Subcutaneous abdominal adipose tissue (tissue), 5 donors: ENCODE results near the gene CWC25.
A peak's percentile ranks its signal among the peaks of the same experiment; 100 is the strongest.
"Not testable (repeated sequence)": the region's sequence is repeated elsewhere in the genome, so short reads cannot be mapped to it uniquely, and the experiment has no call there.

Experiments
- H3K27ac ChIP-seq: one replicate; pipeline ENCODE4 v1.7.0; 2013; ENCODE audit warnings: low read depth, mild to moderate bottlenecking, inconsistent platforms, low read length, moderate library complexity
- H3K27me3 ChIP-seq, 5 donors: one replicate each; pipeline ENCODE4 v1.7.0; 2013; ENCODE audit warnings: low read length in 5 of 5, inconsistent platforms in 1 of 5; ENCODE audit not compliant: control insufficient read depth in 5 of 5, insufficient read depth in 4 of 5
- H3K36me3 ChIP-seq, 5 donors: one replicate each; pipeline ENCODE4 v1.7.0; 2013; ENCODE audit warnings: low read length in 5 of 5; ENCODE audit not compliant: control insufficient read depth in 5 of 5, insufficient read depth in 5 of 5
- H3K4me1 ChIP-seq, 5 donors: one replicate each; pipeline ENCODE4 v1.7.0; 2013; ENCODE audit warnings: low read length in 5 of 5, mild to moderate bottlenecking in 3 of 5, moderate library complexity in 1 of 5; ENCODE audit not compliant: control insufficient read depth in 5 of 5, insufficient read depth in 5 of 5
- H3K4me3 ChIP-seq, 5 donors: one replicate each; pipeline ENCODE4 v1.7.0; 2013; ENCODE audit warnings: low read length in 5 of 5, low read depth in 1 of 5
- H3K9ac ChIP-seq, 5 donors: one replicate each; pipeline ENCODE4 v1.7.0; 2013; ENCODE audit warnings: low read length in 5 of 5, mild to moderate bottlenecking in 4 of 5, moderate library complexity in 3 of 5
- H3K9me3 ChIP-seq, 5 donors: one replicate each; pipeline ENCODE4 v1.7.0; 2013; ENCODE audit warnings: low read length in 5 of 5; ENCODE audit not compliant: control insufficient read depth in 5 of 5
- donor health status: healthy.
- donor health status: healthy.
- donor health status: healthy.
- donor health status: healthy.
- donor health status: healthy.

Gene CWC25

DNA sequence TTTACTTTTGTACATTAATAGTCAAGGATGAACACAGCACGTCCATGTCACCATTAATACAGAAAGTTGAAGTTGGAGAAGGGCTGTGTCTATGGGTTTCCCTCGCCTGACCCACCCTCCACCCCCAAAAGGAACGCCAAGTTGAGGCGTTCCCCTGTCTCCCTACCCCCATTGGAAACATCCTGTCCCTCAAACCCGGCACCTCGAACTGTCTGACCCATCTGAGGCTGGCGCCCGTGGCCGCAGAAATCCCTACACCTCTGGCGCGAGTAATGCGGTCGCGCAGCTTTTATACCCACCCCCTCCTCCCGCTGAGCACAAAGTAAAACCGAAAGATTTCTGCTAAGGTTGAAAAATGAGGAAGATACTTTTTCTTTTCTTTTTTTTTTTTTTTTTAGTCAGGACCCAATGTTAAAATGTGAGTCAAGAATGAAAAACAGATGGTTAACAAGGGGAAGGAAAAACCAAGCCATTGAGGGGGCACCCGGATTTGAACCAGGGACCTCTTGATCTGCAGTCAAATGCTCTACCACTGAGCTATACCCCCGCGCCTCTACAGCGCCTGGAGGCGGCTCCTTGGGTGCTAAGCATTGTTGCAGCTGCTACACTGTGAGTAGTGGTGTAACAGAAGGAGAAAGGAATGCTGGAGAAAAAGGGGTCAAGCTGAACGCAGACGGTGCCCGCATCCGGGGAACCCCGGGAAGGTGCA, 43.9 kb upstream of the CWC25 start:
- Histone ChIP-seq H3K36me3 (peaks cover 0 to 10% (median 5%) of the 10 kb centered on the region in 5 donors), H3K4me1 (peaks cover 8 to 51% (median 46%) of the 10 kb centered on the region in 5 donors), H3K9ac (peak overlapping the region; percentile 48 to 89 (median 83)), H3K27me3 (no peaks in the 10 kb centered on the region), H3K9me3 (no peaks in the 10 kb centered on the region), H3K27ac (peak overlapping the region; percentile 98), H3K4me3 (peak overlapping the region; percentile 86 to 100 (median 95))

GRCh38 chr17:38867968-38868816, 43.1 kb upstream of the CWC25 start:
- Histone ChIP-seq H3K9me3 (no peaks in the 10 kb centered on the region), H3K36me3 (peaks cover 0 to 9% (median 4%) of the 10 kb centered on the region in 5 donors), H3K9ac (peak overlapping the region; percentile 0 to 89 (median 46)), H3K4me1 (peaks cover 5 to 43% (median 38%) of the 10 kb centered on the region in 5 donors), H3K4me3 (peak overlapping the region; percentile 86 to 100 (median 95)), H3K27me3 (no peaks in the 10 kb centered on the region), H3K27ac (peak overlapping the region; percentile 98)

- Histone ChIP-seq H3K4me3 (peak overlapping the region; percentile 86 to 100 (median 95)), H3K27me3 (no peaks in the 10 kb centered on the region), H3K4me1 (peaks cover 3 to 35% (median 30%) of the 10 kb centered on the region in 5 donors), H3K9me3 (no peaks in the 10 kb centered on the region), H3K9ac (peak overlapping the region; percentile 0 to 89 (median 46)), H3K27ac (peak overlapping the region; percentile 98), H3K36me3 (peaks cover 0 to under 1% (median 0%) of the 10 kb centered on the region in 5 donors)
Measured at GRCh38 chr17:38867179-38867967, 42.3 kb upstream of the CWC25 start.

GRCh38 chr17:38864636-38865398, 39.7 kb upstream of the CWC25 start:
- H3K36me3 ChIP-seq, result no peaks in the 10 kb centered on the region
- H3K27ac ChIP-seq, result no peak overlapping the region
- H3K9ac ChIP-seq, result no peak overlapping the region
- no peaks in the 10 kb centered on the region for H3K27me3 ChIP-seq
- no peaks in the 10 kb centered on the region for H3K9me3 ChIP-seq
- H3K4me1 ChIP-seq, result peaks cover 0 to 19% (median 16%) of the 10 kb centered on the region in 5 donors
- no peak overlapping the region for H3K4me3 ChIP-seq

GRCh38 chr17:38861399-38861843, 36.3 kb upstream of the CWC25 start:
- H3K27me3 ChIP-seq, result no peaks in the 10 kb centered on the region
- no peaks in the 10 kb centered on the region for H3K36me3 ChIP-seq
- H3K9ac ChIP-seq, result no peak overlapping the region
- no peak overlapping the region for H3K4me3 ChIP-seq
- H3K4me1 ChIP-seq, result no peaks in the 10 kb centered on the region
- no peaks in the 10 kb centered on the region for H3K9me3 ChIP-seq
- H3K27ac ChIP-seq, result no peak overlapping the region

DNA sequence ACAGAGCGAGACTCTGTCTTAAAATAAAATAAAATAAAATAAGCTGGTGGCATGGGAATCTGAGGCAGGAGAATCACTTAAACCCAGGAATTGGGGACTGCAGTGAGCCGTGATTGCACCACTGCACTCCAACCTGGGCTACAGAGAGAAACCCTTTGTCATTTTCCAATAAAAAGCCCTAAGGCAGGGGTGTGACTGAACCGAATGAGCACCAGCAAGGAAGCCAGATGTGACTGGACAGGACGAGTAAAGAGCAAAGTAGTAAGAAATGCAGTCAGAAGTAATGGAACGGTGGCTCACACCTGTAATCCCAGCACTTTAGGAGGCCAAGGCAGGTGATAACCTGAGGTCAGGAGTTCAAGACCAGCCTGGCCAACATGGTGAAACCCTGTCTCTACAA, 32.1 kb upstream of the CWC25 start:
- Histone ChIP-seq H3K9me3 (no peaks in the 10 kb centered on the region), H3K4me3 (no peak overlapping the region), H3K9ac (no peak overlapping the region), H3K4me1 (peaks cover 0 to 17% (median 12%) of the 10 kb centered on the region in 5 donors), H3K27me3 (no peaks in the 10 kb centered on the region), H3K27ac (no peak overlapping the region), H3K36me3 (peaks cover 0 to 4% (median 0%) of the 10 kb centered on the region in 5 donors)

GRCh38 chr17:38855101-38855714, 30.1 kb upstream of the CWC25 start:
- not testable (repeated sequence) for H3K27ac ChIP-seq, H3K9ac ChIP-seq, H3K27me3 ChIP-seq, H3K9me3 ChIP-seq, H3K4me3 ChIP-seq
- H3K36me3 ChIP-seq, result peaks cover 9 to 25% (median 18%) of the 10 kb centered on the region in 5 donors
- peaks cover 6 to 37% (median 32%) of the 10 kb centered on the region in 5 donors for H3K4me1 ChIP-seq

DNA sequence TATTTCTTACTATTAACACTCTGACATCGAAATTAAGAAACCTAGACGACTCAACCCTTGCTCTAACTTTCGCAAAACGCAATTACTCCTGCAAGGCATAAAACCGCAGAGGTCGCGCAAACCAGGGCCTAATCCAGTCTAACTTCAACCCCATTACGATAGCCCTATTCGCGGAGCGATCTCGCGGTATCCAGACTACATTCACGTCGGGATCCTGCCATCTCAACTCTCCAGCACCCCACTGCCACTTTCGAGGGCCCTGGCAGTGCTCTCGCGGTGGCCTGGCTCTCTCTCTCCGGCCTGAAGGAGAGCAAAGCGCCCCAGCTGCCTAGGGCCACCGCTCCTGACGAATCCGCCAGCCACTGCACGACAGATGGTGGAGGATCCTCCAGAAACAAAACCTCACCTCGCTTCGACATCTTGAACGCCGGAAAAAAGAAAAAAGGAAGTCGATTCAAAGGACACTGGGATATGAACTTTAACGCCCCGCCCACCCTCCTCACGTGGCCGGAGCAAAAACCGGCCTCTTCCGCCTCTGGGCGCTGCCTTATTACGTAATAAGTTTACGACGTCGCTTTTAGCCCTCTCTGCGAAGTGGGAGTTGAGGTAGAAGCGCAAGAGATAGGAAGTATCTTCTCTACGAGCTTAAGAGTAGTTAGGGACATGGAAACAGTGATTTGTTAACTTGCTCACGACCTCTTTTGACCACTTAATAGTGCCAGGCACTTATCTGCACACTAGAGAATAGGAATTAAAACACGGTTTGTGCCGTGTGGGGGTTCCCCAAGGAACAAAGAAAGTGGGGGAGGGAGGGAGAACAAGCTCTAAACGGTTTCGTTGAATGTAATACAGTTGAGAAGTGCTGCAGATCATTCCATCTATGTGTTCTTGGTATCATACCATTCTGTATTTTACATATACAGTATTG, 28.4 kb upstream of the CWC25 start, which contains the start of gene RPL23:
Gene RPL23 (minus strand): TSS at position 430 of the 928 bp plus-strand sequence. CDS start 11 bp downstream, at position 419.
- H3K36me3 ChIP-seq, result peaks cover 16 to 41% (median 35%) of the 10 kb centered on the region in 5 donors
- peak within 1 kb of the TSS; percentile 94 for H3K27ac ChIP-seq
- H3K9ac ChIP-seq, result peak within 1 kb of the TSS; percentile 63 to 96 (median 89)
- H3K27me3 ChIP-seq, result no peaks in the 10 kb centered on the region
- peaks cover 6 to 37% (median 32%) of the 10 kb centered on the region in 5 donors for H3K4me1 ChIP-seq
- no peaks in the 10 kb centered on the region for H3K9me3 ChIP-seq
- H3K4me3 ChIP-seq, result peak within 1 kb of the TSS; percentile 69 to 97 (median 93)
